NCI-H1092 (cell line): Measurements from ENCODE around the gene RAD51B.

ENCODE experiments used
- DNase-seq: peaks from one replicate; lab custom pipeline; 2025; lab: John Stamatoyannopoulos, UW

RAD51B gene

DNA sequence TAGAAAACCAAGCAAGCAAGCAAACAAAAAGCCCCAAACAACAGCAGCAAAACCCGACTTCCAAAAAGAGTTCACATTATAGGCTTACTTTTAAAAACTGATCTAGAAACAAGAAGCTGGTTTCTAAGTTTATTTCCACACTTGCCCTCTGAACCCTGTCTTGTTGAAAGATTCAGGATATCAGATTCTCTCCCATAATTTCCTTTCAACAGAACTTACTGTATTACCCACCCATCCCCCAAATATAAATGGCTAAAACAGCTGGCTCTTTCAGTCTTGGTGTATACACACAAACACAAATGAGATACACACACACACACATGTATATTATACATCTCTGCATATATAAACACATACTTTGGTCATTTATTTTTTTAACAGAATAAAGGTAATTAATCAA, 512.4 kb downstream of the RAD51B start:
- DNase-seq, result no peak

DNA sequence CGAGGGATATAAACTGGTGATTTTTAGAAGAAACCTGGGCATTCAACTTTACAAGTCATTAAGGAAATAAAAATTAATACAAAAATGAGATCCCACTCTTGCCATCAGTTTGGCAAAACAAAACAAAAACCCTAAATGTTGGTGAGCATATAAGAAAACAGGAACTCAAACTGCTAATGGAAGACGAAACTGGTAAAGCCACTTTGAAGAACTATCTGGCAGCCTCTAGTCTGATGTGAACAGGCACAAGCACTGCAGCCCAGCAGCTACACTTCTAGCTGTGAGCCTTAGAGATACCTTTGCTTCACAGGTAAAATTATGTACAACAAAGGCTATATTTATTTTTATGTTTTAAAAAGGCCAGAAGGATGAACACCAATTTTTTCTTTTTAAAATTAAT, 513.7 kb downstream of the RAD51B start:
- DNase-seq, result no peak

DNA sequence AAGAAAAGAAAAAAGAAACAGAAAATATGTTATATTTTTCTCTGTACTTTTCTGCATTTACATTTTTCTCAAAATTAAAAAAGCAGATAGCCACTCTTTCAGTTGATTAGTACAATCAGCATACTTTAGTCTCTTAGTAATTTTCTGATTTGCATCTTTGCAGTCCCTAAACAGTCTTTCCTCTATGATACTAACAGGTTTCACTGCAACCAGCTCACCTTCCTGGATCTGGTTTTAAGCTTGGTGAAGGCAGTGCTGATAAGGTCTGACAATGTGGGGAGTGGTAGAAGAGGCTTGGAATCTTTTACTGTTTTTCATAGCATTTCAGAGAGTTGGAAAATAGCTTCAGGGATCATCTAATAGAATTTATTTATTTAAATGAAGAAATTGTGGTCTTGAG, 515.7 kb downstream of the RAD51B start:
- no peak for DNase-seq

DNA sequence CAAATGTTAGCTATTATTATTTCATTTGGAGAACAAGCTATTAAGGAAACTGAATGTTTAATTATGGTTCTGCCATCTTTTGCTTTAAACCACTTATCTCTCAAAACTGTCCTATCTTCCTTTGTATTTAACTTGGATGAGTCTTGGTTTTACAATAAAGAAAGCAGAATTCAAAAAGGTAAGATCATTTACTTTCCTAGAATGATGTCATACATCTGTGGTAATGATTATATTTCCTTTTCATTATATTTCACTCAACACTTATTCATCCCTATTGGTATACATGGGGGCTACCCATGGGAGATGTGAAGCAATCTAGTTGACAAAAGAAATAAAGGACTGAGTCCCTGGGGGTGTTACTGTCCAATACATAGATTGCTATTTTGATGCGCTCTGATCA, 516.6 kb downstream of the RAD51B start:
- no peak for DNase-seq

DNA sequence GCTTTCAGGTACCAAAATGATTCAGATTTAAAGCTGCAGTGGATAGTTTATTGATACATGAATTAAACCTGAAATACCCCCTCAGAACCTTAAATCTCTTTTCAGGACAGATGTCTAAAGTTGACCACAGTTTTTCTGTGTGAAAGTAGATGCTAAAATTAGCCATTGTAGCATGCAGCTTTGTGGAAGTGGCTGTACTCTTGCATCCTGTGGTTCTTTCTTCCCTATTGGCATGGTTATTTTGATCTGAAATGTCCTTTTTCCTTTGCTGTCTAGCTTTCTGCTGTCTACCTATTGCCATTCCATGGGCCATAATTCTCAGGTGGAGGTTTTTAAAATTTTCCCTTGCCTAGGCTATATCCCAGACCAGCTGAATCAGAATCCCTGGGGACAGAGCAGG, 517.7 kb downstream of the RAD51B start:
- DNase-seq, result no peak

DNA sequence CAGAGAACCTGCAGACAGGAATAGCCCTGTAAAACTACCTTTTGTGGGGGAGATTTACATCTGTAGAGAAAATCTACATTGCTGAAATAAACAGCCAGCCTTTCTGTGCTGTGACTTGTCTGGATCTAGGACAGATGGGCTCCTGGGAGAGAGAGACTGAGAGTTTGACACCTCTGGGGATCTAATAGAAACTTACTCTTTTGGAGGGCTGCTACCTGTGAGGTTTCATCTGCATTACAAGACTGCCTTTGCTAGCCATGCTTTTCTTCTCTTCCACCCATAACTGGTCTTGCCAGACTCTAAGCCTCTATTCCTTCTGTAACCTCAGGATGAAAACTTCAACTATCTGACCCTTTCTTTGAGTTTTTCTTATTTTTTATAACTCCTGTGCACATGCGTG, 520.7 kb downstream of the RAD51B start:
- DNase-seq, result no peak

DNA sequence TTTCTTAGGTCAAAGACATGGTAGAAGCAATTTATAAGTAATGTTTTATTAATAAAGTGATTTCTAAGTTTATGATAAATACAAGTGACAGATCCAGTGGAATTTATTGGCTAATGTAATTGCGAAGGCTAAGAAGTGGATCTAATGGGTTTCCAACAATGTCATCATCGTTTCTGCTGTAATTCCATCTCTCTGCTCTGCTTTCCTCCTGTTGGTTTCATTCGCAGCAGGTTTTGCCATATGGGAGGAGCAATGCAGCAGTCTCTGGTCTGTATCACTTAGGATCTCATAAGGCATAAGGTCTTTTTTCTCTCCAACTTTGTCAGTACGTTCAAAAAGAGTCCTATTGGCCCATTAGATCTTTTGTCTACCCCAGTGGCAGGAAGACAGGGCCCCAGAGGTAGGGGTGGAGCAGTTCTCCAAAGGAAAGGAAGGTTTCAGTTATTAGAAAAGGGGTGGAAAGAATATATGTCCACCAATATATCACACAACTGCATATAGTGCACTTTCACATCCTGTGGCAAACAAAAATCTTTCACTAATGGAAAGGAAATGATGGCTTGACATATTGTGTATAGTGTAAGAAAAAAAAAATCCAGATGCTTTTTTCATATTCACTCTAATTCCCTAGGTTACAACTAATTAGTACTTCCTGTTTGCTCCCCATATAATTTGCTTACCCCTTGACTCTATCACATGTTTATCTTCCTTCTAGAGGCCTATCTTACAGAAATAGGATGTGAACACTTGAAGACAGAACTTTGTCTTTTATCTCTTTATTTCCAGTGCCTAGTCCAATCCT, 522.0 kb downstream of the RAD51B start:
- no peak for DNase-seq

DNA sequence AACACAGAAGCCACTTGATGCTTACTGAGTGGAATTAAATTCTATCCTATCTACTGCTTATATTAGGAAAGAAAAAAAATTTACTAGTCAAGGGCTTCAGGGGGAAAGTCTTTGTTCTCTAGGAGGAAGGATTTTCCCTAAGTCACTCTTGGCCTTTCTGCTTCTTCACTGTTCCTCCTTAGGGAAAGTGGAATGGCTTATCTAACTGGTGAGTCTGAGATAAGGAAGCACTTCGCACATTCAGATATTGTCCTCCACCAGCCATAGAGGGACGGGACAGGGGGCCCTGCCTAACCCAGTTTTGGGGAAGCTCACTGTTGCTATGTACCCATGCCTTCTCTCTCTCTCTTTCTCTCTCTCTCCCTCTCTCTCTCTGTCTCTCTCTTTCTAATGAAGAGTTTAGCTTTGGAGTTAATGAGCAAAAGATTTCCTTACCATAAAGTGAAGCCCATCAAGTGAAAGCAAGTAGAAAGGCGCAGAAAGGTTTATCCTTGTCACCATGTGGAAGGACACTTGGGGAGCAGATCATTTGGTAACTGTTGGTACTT, 522.7 kb downstream of the RAD51B start:
- no peak for DNase-seq

DNA sequence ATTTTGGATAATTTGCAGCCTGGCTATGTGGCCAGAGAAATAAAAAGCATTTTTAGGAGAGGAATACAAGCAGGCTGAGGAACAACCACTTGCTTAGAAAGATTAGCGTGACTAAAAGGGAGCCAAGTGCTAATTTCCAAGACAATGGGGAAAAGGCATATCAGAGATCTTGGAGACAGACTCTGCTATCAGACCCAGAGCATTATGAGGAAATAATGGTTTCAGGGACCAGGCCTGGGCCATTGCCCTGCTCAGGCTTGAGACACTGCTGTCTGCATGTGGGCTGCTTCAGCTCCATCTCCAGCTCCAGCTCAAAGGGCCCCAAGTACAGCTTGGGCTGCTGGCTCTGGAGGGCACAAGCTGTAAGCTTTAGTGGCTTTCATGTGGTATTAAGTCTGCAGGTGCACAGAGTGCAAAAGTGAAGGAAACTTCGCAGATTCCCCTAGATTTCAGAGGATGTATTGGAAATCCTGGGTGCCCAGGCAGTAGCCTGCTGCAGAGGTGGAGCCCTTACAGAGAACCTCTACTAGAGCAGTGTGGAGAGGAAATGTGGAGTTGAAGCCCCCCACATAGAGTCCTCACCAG, 524.0 kb downstream of the RAD51B start:
- DNase-seq, result no peak

DNA sequence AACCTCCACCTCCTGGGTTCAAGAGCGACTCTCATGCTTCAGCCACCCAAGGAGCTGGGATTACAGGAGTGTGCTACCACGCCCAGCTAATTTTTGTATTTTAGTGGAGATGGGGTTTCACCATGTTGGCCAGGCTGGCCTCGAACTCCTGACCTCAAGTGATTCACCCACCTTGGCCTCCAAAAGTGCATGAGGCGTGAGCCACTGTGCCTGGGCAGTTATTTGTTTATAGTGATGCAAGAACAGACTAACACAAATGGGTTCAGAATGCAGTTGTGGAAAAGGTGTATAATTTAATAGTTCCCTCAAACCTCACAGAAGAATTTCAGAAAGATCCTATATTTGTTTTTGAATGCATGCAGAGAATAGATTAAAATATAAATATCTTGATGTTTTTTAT, 526.2 kb downstream of the RAD51B start:
- no peak for DNase-seq

DNA sequence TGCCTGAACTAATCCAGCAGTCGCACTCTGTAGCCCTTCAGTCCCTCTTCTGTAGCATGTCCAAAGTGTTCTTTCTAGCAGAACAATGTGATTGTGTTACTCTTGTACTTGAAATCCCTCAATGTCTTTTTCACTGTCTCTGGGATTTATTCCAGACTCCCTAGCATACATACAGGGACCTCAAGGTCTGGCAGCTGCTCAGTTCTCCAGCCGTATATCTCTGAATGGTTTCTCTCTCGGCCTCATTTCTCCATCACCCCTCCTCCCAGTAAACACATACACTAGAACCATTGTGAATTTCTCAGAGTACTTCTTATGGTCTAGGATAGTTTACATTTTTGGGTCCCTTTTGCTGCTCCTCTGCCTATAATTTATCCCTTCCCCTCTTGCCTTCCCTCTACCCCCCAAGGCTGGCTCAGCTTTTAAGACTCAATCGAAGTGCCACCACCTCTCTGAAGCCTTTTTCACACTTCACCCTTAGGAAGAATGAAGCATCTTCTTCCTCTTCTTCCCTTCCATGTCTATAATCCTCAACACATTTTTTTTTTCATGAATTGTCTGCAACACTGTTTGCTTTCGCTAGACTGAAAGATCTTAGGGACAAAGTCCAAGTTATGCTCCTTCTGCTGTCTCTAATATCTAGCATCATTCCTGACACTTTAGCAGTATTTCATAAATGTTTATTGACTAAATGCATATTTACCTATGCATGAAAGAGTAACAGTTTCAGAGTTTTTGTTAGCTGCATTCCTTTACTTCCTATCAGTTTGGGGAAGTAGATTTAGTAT, 527.2 kb downstream of the RAD51B start:
- no peak for DNase-seq

DNA sequence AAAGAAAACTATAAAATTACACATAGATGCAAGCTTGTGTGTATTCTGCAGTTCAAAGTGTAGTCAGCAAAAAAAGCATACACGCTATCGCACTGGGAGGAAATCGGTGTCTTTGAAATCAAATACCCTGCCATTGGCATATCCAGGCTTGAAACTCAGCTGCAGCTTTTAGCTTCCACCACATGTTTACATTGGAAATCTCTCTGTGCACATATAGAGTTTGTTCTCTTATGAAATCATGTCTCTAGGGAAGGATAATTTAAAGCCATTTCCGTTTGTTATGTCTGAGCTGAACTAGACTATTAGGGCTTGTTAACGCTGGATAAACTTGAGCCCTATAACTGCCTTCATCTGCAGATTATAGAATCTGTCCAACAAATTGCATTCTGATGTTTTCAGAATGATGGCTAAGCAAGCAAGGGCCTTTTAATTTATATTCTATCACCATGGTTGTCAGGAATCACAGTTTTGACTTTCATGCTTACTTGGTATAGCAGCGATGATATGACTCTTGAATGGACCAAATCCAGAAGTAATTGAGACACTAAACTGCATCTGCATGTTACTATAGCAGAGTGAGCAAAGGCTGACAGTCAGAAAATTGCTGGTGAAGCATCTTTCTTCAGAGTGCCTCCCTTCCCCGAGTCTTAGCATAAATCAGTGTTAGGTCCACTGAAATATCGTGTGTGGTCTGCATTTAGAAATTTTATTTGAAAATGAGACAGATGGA, 530.5 kb downstream of the RAD51B start:
- peak; percentile 80 for DNase-seq

DNA sequence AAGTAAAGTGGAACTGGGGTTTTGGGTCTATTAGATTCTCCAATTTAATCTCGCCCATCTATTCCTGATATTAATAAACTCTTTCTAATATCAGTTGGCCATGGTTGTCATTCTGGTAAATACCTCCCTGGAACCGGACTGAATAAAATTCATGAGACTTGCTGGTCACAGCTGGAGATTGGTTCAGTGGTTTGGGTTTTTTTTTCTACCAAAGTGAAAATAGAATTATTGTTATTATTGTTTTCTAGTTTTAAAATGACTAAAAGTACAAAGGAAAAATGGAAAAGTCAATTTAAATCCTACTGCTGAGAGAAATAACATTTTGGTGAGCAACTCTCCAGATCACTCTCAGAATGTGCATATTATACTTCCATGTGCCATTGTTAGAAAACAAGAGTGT, 535.8 kb downstream of the RAD51B start:
- DNase-seq, result no peak

DNA sequence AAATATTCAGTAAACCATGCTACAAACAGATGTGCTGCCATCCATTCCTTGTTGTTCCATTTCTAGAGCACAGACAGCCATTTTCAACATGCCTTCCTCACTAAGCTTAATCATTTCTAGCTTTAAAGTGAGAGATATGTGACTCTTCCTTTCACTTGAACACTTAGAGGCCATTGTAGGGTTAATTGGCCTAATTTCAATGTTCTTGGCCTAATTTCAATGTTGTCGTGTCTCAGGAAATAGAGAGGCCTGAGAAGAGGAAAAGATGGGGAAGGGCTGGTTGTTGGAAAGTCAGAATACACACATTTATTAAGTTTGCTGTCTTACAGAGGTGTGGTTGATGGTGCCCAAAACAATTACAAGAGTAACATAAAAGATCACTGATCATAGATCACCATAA, 538.2 kb downstream of the RAD51B start:
- no peak for DNase-seq

DNA sequence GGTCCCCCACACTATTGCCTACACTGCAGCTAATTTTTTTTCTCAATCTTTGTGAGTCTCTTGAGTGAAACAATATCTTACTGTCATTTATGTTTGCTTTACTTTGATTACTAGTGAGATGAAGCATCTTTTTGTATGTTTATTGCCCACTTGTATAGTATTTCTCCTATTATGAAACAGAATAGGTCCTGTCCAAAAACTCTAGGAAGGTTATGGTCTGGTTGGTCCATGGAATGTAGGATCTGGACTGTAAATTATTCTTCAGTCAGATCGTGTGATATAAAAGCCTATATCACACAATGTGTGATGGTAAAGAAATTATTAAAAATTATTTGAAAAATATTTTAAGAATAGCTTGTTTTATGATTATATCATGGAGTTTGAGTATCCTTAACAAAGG, 538.9 kb downstream of the RAD51B start:
- DNase-seq, result no peak

DNA sequence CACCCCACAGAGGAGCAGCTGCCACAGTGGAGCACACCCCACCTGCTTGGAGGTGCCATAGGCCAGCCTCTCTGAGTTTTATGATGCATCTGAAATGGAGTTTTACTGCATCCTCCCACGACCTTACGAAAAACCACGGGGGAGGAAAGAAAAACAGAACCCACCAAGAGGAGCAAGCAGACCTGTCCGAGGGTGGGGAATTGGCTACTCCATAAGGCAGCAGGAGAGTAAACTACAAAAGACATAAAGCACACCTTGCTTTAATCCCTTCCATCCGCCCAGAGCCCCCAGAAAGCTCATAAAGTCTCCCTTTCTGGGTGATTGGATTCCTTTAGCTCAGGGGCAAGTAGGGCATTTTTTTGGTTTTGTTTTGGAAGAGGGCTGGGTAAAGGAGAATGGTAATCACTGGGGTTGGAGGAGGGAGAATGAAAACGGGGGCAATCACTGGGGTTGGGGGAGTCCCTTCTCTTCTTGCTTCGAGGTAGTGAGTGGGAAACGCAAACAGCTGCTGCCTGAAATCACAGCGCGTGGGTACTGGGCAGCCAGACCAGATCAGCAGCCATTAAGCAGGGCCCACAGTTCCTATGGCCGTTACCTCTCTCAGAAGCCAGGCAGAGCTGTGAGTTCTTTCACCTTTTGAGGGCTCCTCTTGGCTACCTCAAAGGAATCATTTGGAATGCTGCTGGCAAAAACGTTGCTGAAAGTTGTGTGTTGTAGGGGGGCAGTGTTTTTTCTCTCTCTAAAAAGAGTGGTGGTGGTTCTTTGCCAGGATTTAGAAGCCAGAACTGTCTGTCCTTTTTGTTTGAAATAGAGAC, 539.6 kb downstream of the RAD51B start:
- DNase-seq, result no peak

DNA sequence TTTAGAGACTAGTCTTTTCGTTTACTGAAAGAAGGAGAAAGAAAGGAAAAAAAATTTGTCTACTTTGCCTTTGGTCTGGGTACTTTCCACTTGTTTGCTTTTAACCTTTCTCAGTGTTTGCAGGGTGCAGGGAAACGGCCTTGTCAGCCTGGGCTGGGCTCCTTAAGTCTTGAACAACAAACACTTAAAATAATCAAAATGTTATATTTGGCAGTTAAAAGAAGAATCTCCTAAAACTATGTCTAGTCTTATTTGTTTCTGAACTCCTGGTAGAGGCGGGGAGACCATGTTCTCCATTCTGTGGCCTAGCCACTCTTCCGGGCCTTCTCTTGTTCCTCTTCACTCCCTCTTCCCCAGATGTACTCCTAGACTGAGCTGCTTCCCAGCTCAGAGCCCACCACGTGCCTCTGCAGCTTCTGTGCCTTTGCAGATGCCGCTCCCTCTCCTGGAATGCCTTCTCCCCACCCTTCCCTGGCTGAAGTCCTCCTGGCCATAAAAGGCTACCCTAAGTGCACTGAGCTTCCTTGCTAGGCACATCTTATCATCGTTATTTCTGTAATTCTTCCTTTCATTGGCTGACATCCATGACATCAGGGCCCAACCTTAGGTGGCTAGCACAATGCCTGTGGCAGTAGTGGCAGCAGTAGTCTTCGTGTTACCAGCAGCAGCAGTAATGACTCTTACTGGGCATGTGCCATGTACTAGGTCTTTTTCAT, 540.4 kb downstream of the RAD51B start:
- no peak for DNase-seq

DNA sequence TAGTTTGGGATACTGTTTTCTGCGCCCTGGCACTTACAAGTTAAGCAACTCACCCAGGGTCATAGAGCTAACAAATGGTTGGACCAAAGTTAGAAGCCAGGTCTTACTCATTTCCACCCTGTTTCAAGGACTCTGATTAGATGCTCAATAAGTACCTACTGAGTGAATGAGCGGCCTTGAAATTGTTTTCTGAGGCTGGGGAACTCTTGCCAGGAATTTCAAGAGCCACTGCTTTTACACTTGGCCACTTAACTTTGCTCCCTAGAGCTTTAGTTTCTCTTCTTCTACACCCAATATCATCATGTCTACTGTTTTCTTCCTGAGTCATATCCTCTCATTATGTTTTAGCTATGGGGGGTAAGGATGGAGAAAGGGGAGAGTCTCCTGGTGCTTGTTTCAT, 541.7 kb downstream of the RAD51B start:
- no peak for DNase-seq

DNA sequence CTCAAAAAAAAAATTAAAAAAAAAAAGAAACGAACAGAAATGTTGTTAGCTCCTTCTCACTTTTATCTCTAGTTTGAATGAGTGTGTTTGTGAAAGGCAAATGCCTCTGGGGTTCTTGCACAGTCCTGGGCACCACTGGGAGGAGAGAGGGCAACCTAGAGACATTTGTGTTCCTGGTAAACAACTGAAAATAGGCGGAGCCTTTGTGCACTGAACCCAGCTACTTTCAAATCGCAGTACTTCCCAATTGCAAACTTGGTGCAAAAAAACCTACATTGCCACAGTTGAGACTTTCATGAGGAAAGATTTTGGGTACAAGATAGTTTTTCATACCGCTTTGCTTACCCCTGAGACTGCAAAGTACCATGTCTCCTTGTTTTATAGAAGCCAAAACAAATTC, 543.3 kb downstream of the RAD51B start:
- no peak for DNase-seq

DNA sequence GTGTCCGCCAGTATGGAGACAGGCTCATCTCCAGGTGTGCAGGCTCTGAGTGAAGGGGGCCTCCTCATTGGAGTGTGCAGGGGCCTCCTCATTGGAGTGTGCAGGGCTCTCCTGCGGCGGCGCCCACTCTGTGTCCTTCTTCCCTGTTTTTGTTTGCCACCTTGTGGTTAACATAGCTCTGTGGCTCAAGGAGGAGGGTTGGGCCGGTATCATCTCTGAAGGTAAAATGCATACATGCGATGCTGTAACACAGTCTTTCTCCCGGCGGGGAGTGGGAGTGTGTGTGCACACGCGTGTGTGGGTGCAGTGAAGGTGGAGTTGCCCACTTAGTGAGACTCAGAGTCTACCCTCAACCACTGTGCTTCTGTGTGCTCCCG, 543.9 kb downstream of the RAD51B start:
- DNase-seq, result no peak
